GM12891 (cell line): ENCODE results near the gene LRRC75A.

ENCODE experiments used
- PAX5 ChIP-seq: IDR thresholded peaks from 2 replicates; pipeline ENCODE4 v1.6.1; 2011; ENCODE audit warnings: low read length, moderate library complexity, mild to moderate bottlenecking; ENCODE audit not compliant: insufficient read depth, severe bottlenecking
- POLR2A ChIP-seq: IDR thresholded peaks from 2 replicates; pipeline ENCODE4 v1.6.1; 2011; ENCODE audit warnings: low read depth, low read length, control low read depth
- POLR2AphosphoS5 ChIP-seq: IDR thresholded peaks from 2 replicates; pipeline ENCODE4 v1.6.1; 2011; ENCODE audit warnings: low read depth, low read length, control low read depth
- POU2F2 ChIP-seq: IDR thresholded peaks from 2 replicates; pipeline ENCODE4 v1.6.1; 2011; ENCODE audit warnings: low read depth, mild to moderate bottlenecking, control low read depth, low read length, moderate library complexity
- SPI1 ChIP-seq: IDR thresholded peaks from 2 replicates; pipeline ENCODE4 v1.6.1; 2011; ENCODE audit warnings: low read depth, low read length, control low read depth
- TAF1 ChIP-seq: IDR thresholded peaks from 2 replicates; pipeline ENCODE4 v1.6.1; 2011; ENCODE audit warnings: low read depth, low read length, control low read depth

DNA sequence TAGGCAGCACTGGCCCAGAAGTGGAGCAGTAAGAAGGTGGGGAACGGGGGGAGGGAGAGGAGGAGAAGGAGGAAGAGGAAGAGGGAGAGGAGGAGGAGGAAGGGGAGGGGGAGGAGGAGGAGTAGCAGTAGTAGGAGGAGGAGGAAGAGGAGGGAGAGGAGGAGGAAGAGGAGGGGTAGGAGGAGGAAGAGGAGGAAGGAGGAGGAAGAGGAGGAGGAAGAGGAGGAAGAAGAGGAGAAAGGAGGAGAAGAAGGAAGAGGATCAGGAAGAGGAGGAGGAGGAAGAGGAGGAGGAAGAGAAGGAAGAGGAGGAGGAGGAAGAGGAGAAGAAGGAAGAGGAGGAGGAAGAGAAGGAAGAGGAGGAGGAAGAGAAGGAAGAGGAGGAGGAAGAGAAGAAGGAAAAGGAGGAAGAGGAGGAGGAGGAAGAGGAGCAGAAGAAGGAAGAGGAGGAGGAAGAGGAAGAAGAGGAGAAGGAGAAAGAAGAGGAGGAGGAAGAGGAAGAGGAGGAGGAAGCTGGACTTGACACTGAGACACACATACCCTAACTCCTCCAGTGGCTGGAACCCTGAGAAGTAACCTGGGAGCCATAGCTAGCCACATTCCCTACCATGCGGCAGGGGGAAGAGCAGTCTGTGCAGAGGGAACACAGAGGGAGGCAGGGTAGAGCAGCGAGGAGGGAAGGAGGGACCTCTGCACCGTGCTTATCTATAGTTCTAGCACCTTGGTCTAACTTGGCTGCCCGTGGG, 35.8 kb downstream of the LRRC75A start:
- TF ChIP-seq POLR2AphosphoS5 (no peak), TAF1 (no peak), POLR2A (no peak), SPI1 (no peak), POU2F2 (no peak), PAX5 (no peak)
